NCI-H1694 (cell line): ENCODE measurements around the gene DISP3.
A peak's percentile ranks its signal among the peaks of the same experiment; 100 is the strongest.

ENCODE experiments used
- DNase-seq: peaks from one replicate; lab custom pipeline; 2025; lab: John Stamatoyannopoulos, UW

Gene DISP3

DNA sequence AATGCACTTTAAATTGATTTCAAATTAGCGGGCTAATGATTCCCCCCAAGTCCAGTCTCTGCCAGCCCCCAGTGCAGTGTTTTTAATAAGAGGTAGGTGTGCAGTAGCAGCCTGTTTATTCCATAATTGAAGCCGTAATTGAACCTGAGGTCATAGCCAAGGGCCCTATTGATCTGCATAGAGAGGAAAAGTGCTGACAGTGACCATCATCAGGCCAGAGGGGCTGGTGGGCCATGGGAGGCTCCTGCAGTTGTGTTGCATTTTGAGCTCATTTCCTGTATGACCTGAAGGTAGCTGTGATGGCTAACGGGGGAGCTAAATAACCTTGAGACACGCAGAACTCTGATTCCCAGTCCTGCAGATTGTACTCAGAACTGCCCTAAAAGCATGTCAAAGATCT lies 67.5 kb downstream of the DISP3 start:
- no peak for DNase-seq

- DNase-seq = no peak
Measured at GRCh38 chr1:11550664-11551283, 71.8 kb downstream of the DISP3 start.

DNA sequence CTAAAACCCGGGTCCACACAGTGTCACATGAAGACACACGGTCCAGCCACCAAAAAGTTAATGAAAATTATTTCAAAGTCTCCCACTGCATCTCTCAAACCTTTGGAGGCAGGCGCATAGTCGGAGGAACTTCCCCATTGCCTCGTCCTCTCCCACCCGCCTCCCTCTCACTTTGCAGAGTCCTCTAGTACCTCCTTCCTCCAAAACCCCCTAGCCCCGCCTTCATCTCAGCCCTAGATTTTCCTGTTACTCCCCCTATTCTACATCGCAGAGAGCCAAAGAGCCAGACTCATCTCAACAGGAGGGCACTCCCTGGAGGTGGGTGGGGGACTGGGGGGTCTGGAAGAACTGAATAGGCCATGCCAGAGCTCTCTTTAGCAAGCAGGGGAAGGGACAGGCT lies 79.3 kb downstream of the DISP3 start:
- no peak for DNase-seq

DNA sequence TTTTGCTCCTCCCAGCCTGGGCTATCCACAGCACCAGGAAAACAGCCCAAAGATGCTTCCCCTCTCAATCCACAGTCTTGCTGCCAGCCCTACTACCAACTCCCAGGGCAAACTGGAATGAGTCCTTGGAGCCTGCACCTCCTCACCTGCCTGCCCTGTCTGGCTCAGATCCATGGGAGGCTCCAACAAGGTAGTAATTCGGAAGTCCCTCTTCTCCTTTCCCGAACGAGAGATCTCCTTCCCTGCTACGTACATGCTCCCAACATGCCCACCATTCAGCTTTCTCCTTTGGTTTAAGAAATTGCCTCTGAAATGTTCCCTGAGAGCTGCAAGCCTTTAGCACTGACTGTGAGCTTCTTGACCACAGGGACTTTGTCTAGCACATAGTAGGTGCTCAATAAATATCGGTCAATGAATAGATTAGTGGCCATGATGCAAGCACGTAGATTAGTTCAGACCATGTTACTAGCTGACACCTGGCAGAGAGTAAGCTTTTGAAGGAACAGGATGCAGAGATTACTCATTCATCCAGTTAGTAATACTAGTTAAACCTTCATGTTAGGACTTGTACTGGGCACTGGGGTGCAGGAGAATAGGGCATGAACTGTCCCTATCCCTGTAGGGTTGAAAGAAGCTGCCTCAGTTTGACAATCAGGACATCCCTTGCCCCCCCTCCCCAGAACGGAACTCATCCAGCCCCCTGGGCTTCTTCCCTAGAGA lies 80.1 kb downstream of the DISP3 start:
- DNase-seq = no peak

GRCh38 chr1:11559591-11559970 lies 80.6 kb downstream of the DISP3 start:
- DNase-seq = no peak

DNA sequence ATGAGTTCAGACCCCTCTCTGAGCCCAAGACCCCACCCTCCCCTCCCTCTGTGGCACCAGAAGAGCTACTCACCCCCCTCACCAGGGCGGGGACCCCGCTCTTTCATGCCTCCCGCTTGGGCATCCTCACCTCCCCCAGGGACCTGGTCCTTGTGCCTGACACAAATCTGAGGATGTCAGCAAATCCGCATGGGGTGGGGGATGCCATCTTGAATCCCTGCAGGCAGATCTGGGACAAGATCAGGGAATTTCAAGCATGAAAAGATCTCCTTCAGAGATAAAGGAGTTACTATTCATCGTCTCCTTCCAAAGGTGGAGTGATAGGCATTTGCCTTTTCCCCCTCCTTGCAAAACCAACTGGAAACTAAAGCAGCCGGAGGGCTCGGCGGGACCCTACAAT lies 81.1 kb downstream of the DISP3 start:
- DNase-seq = no peak

GRCh38 chr1:11561740-11562139 lies 82.8 kb downstream of the DISP3 start:
- DNase-seq = no peak

- DNase-seq = no peak
Measured at GRCh38 chr1:11562664-11563063, 83.7 kb downstream of the DISP3 start.

DNA sequence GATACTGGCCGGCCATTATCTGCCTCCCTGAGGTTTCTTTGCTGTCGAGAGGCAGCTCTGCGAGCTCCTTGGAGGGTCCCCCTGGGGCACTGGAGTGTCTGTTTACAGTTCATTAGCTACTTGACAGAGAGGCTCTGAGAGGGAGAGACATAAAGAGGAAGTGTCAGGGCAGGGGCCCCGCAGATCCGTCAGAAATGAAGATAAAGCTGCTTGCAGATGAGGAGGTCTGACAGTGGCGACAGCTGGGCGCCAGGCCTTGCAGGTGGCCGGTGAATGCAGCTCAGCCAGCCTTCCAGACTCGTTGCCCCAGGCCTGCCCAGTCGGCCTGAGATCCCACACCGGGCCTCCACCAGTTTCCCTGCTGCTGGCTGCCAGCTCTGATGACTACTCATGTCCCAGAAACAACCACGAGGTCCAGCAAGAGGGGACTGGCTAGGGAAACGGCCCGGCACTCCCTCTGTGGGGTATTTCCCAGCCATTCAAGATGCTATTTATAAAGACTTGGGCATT lies 84.7 kb downstream of the DISP3 start:
- no peak for DNase-seq

- DNase-seq = no peak
Measured at GRCh38 chr1:11564237-11564636, 85.3 kb downstream of the DISP3 start.

DNA sequence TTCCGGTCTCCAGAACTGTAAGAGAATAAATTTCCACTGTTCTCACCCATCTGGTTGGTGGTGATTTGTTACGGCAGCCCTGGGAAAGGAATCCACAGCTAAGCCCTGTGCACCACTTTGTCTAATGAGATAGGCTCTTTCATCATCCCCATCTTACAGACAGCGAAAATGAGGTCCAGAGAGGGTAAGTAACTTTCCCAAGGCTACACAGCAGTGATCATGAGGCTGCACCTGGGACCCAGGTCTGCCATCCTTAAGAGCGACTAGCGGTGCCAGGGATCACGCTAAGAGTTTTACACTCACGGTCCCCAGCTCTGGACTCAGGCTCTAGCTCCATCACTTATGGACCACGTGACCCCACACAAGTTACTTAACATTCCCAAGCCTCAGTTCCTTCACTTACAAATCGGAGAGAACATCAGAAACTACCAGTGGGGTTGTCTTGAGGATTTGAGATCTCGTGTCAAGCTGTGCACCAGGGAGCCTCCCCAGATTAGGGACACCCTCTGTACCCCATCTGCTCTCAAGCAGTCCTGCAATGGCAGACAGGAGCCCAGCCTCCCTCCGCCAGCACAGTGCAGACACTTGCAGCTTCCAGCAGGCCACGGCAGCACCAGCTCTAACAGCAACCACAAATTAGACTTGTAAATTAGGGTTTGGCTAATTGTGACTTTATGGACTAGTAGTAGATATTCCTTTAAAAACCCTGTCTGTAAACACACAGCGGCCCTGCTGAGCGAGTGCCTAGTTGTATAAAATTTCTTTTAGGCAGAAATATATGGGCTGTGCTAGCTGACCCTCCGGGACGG lies 87.3 kb downstream of the DISP3 start:
- DNase-seq = no peak

DNA sequence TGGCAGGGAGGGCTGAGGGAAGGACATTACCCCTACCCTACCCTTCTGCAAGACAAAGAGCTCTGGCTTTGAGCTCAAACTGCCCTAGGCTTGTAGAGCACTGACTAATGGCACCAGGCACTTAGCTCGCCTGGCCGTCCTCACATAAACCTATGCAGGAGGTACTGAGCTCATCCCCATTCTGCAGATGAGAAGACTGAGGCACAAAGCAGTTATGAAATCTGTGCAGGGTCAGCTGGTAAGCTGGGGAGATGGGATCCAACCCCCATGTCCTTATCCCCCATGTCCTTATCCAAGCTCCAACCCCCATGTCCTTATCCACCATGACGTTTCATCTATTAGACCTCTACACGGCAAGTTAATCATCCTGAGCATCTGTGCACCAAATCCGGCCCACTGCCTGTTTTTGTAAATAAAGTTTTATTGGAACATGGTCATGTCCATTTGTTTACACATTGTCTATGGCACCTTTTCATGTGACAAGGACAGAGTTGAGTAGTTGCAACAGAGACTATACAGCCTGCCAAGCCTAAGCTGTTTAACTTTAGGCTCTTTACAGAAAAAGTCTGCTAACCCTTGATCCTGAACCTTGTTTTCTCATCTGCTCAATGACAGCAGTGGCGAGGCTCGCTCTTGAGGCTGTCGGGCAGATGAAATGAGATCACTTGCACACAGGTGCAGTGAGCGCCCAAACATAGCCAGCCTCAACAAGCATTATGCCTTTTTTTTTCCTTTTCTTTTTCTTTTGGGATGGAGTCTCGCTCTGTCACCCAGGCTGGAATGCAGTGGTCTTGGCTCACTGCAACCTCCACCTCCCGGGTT lies 88.5 kb downstream of the DISP3 start:
- DNase-seq = no peak

DNA sequence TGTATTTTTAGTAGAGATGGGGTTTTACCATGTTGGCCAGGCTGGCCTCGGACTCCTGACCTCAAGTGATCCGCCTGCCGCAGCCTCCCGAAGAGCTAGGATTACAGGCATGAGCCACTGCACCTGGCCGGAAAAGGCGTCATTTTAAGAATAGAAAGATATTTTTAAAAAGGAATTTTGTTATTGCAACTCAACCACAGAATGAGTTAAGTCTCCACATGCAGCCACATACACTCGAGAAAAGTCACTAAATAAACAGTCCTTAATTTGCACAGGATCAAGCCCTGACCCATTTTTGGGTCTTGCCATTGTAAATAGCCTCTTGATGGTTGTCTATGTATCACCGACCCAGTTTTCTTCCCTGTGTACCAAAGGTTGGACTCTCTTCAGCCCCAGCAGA lies 89.7 kb downstream of the DISP3 start:
- DNase-seq = no peak

- DNase-seq = no peak
Measured at GRCh38 chr1:11569551-11569950, 90.6 kb downstream of the DISP3 start.

- DNase-seq = no peak
Measured at GRCh38 chr1:11569954-11570353, 91.0 kb downstream of the DISP3 start.

GRCh38 chr1:11570821-11571380 lies 91.9 kb downstream of the DISP3 start:
- DNase-seq = no peak

DNA sequence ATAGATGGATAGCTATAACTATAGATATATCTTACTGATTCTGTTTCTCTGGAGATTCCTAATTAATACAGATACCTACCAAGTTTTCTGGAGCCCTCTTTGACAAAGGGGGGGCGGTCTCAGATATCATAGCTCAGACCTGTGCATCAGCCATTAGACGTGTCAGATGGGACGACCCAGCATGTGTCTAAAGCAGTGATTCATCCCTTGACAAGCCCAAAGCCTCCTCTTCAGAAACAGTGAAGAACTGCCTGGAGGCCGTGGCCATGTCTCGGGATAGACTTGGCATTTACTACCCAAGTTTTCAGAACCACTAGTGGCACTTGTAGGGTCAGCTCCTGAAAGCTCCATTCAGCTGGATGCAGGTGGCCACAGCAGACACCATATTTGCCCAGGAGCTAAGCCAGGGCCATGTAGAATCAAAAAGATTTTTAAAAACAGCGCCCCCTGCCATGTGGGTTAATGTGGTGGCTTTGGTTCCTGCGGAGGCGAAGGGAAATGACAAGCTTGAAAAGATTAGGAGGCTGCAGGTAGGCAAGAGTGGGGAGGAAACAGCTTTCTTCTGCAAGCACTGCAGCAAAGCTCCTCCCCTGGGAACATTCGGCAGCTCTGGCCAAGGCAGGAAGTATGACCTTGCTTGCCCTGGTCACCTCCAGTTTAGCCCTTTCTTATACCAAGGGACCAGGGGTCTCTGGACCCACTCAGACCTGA lies 93.1 kb downstream of the DISP3 start:
- DNase-seq = peak; percentile 9

GRCh38 chr1:11573116-11573692 lies 94.2 kb downstream of the DISP3 start:
- no peak for DNase-seq

GRCh38 chr1:11575553-11575952 lies 96.6 kb downstream of the DISP3 start:
- DNase-seq = no peak

DNA sequence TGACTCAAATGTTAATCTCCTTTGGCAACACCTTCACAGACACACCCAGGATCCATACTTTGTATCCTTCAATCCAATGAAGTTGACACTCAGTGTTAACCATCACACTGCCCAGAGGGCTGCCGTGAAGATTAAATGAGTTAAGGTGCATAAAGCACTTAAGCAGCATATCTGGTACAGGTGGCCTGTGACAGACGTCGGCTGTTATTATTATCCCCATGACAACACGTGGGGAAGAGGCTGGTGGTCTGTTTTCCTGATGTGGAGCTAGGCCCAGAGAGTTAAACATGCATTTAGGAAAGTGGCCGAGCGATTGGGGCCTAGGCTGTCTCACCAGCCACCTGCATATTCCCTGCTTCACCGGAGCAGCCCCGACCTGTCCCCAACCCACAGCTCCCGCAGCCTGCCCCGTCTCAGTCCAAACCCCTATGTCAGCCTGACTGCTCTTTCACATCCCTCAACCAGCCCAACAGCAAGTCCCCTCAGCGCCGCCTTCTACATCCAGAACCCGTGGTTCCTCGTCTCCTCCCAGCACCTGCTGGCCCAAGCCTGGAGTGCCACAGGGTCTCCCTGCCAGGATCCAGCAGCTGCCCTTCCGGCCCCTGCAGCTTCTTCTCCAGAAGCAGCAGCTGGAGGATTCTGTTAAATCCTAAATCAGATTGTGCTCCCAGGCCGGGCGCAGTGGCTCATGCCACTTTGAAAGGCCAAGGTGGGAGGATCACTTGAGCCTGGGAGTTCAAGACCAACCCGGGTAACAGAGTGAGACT lies 97.3 kb downstream of the DISP3 start:
- no peak for DNase-seq
